Suprapubic skin (tissue), 4 donors: Measurements from ENCODE around the gene PEAK3. TPM values are rescaled to one million over a fixed set of nuclear protein-coding genes. Genes with fewer than 3 reads are reported as not detected.

Experiments
- DNase-seq, 2 donors: peaks; one replicate each; pipeline ENCODE4 v3.0.0-alpha.2; 2019; ENCODE audit warnings: low spot score in 2 of 2
- H3K27ac ChIP-seq: fragments of 200-600 bp; sonication (generic); one replicate; pipeline ENCODE4 v1.5.1; 2019
- H3K27me3 ChIP-seq: fragments of 200-600 bp; sonication (generic); one replicate; pipeline ENCODE4 v1.5.1; 2019
- H3K36me3 ChIP-seq: fragments of 200-600 bp; sonication (generic); one replicate; pipeline ENCODE4 v1.5.1; 2019
- H3K4me1 ChIP-seq: fragments of 200-600 bp; sonication (generic); one replicate; pipeline ENCODE4 v1.5.1; 2019
- H3K4me3 ChIP-seq: fragments of 200-600 bp; sonication (generic); one replicate; pipeline ENCODE4 v1.5.1; 2019; ENCODE audit warnings: mild to moderate bottlenecking
- H3K9me3 ChIP-seq: fragments of 200-600 bp; sonication (generic); one replicate; pipeline ENCODE4 v1.5.1; 2019
- EP300 ChIP-seq: sonication (generic); formaldehyde crosslinking; IDR thresholded peaks from one replicate; pipeline ENCODE4 v1.6.1; 2017; ENCODE audit warnings: antibody characterized with exemption
- POLR2A ChIP-seq, 2 donors: fragments of 450-650 bp; IDR thresholded peaks; one replicate each; pipeline ENCODE4 v1.6.1; 2017; ENCODE audit warnings: antibody characterized with exemption in 2 of 2, mild to moderate bottlenecking in 2 of 2, moderate library complexity in 2 of 2
- POLR2AphosphoS5 ChIP-seq, 3 donors: sonication (generic); formaldehyde crosslinking; IDR thresholded peaks; one replicate each; pipeline ENCODE4 v1.6.1; 2017; ENCODE audit warnings: antibody characterized with exemption in 3 of 3
- WGBS: methylation state at CpG from one replicate; pipeline ENCODE4 v1.1.5; 2018; 5-methylcytosine and 5-hydroxymethylcytosine counted together
- total RNA-seq, 4 donors: library from RNA; depleted of rRNA; stranded (reverse); fragments of >200 nt; gene quantifications; one replicate each; pipeline ENCODE4 v1.1.0, GENCODE V29; 2016
- TF ChIP-seq, protein P1 (sequence below), 2 donors: fragments of 200-600 bp in 1 of 2; fragments of 450-650 bp in 1 of 2; sonication (generic) in 1 of 2; IDR thresholded peaks; one replicate each; pipeline ENCODE4 v1.5.1; 2016 to 2019; ENCODE audit warnings: antibody characterized with exemption in 2 of 2, mild to moderate bottlenecking in 1 of 2, moderate library complexity in 1 of 2

PEAK3 gene
- total RNA-seq, 4 donors from 2014 or later: 0.55 to 1.4 TPM; not detected in 2

DNA sequence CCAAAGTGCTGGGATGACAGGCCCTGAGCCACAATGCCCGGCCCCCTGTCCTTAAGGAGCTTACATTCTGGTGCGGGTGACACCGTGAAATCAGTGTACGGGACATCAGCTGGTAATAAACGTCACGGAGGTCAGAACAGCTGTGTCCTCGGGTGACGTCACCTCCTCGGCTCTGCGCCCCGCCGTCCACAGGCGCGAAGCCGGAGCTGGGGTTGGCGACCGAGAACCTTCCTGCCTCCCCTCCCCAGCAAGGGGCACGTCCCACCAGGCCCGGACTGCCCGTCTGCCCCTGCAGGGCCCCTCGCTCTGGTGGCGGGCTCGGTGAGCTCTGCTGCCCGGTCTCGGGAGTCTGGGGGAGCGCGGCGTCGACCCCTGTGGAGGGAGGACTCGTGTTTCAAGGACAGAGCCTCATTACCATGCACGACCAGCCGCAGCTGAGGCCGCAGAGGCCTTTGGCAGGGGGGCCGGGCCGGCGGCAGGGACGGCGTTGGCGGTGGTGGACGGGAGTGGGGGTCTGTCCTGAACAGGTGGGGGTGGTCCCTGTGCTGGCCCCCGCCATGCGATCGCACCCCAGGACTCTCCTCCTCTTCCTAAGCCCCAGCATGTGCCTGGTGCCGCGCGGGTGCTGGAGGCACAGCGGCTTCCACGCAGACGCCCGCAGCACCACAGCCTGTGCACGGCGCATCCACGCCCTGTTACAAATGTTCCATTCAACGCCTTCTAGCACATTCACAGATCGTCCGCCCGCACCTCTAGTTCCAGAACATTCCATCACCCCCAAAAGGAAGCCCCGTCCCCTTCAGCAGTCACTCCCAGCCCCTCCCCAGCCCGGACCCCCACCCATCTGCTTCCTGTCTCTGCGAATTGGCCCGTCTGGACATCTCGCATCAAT, 20.6 kb upstream of the PEAK3 start:
- no peak overlapping the region for H3K4me3 ChIP-seq
- H3K27ac ChIP-seq: no peak overlapping the region
- no peaks in the 10 kb centered on the region for H3K9me3 ChIP-seq
- TF ChIP-seq, protein P1, sequence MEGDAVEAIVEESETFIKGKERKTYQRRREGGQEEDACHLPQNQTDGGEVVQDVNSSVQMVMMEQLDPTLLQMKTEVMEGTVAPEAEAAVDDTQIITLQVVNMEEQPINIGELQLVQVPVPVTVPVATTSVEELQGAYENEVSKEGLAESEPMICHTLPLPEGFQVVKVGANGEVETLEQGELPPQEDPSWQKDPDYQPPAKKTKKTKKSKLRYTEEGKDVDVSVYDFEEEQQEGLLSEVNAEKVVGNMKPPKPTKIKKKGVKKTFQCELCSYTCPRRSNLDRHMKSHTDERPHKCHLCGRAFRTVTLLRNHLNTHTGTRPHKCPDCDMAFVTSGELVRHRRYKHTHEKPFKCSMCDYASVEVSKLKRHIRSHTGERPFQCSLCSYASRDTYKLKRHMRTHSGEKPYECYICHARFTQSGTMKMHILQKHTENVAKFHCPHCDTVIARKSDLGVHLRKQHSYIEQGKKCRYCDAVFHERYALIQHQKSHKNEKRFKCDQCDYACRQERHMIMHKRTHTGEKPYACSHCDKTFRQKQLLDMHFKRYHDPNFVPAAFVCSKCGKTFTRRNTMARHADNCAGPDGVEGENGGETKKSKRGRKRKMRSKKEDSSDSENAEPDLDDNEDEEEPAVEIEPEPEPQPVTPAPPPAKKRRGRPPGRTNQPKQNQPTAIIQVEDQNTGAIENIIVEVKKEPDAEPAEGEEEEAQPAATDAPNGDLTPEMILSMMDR (IDR thresholded peaks at IDR 0.05): no peak
- no peak for TF ChIP-seq POLR2AphosphoS5 (IDR thresholded peaks at IDR 0.05)
- TF ChIP-seq EP300: no peak
- TF ChIP-seq POLR2A (IDR thresholded peaks at IDR 0.05): no peak
- DNase-seq: peak in 1 of 2 donors; percentile 62
- 32% methylated on average over 23 of the region's 62 CpGs for WGBS
- H3K4me1 ChIP-seq: peaks cover 8% of the 10 kb centered on the region
- peaks cover 48% of the 10 kb centered on the region for H3K27me3 ChIP-seq
- no peaks in the 10 kb centered on the region for H3K36me3 ChIP-seq

DNA sequence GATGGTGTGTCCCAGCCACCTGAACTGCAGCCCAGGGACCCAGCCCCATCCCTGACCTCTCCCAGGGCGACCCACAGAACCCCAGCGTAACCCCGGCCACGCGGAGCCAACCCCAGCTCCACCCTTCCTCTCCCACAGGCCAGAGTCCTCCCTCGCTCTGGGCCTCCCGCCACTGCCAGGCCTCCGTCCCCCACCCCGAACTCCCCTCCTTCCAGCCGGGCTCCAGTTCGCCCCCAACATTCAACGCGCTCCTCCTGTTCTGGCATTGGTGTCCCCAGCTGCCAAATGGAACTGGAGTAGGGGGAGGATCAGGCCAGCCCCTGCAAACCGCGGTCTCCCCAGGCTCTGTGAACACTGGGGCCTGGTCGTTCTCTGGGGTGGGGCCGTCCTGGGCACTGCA, 18.6 kb upstream of the PEAK3 start:
- peaks cover 29% of the 10 kb centered on the region for H3K27me3 ChIP-seq

DNA sequence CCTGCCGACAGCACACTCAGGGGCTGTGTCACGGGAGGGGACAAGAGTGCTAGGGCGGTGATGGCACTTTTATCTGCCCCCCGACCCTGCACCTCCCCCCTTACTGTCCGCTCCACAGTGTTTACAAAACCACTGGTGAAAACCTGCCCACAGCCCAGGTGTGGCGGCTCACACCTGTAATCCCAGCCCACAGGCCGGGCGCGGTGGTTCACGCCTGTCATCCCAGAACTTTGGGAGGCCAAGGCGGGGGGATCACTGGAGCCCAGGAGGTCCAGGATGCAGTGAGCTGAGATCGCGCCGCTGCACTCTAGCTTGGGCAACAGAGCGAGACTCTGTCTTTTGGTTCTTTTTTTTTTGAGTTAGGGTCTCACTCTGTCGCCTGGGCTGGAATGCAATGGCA, 14.2 kb upstream of the PEAK3 start:
- Histone ChIP-seq H3K27ac (no peak overlapping the region), H3K36me3 (peaks cover 4% of the 10 kb centered on the region), H3K4me1 (peaks cover 22% of the 10 kb centered on the region), H3K9me3 (no peaks in the 10 kb centered on the region), H3K27me3 (peaks cover 30% of the 10 kb centered on the region), H3K4me3 (no peak overlapping the region)
- WGBS: 86% methylated on average over 11 of the region's 16 CpGs
- TF ChIP-seq POLR2AphosphoS5 (IDR thresholded peaks at IDR 0.05) (no peak), POLR2A (IDR thresholded peaks at IDR 0.05) (no peak), EP300 (no peak)
- TF ChIP-seq, protein P1 (IDR thresholded peaks at IDR 0.05): no peak
- no peak for DNase-seq

More for the DNA sequence above, 18.6 kb upstream of the PEAK3 start:
- Histone ChIP-seq H3K9me3 (no peaks in the 10 kb centered on the region), H3K4me1 (peaks cover 7% of the 10 kb centered on the region), H3K4me3 (no peak overlapping the region), H3K27ac (no peak overlapping the region), H3K36me3 (no peaks in the 10 kb centered on the region)
- no peak for DNase-seq
- WGBS: 81% methylated on average over 15 of the region's 17 CpGs
- no peak for TF ChIP-seq POLR2A (IDR thresholded peaks at IDR 0.05)

DNA sequence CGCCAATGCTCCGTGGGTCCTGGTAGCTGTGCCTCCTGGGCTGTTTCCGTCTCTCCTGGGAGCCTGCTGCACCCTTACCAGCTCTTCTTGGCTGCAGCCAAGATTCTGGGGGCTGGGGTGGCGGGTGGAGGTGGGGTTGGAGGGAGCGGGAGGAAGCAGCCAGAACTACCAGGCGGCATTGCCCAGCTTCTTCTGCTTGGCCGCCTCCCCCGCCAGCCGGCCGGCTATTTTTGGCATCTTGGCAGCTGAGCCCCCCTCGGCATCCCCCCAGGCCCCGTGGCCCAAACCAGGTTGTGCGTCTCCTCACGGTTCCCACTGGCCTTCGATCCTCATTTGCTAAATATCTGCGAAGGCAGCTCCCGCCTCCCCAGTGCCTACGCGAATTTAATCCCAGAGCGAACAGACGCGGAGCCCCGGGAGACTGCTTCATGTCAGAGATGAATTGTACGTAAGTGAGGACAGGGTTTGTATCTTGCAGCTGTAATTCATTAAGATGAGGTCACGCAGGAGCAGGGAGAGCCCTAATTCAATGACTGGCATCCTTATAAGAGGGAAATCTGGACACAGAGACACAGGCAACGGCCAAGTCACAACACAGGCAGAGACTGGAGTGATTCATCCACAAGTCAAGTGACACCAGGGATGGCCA, 12.8 kb upstream of the PEAK3 start:
- Histone ChIP-seq H3K9me3 (no peaks in the 10 kb centered on the region), H3K36me3 (peaks cover 4% of the 10 kb centered on the region), H3K27me3 (peaks cover 37% of the 10 kb centered on the region), H3K27ac (no peak overlapping the region), H3K4me1 (peaks cover 36% of the 10 kb centered on the region), H3K4me3 (peak overlapping the region; percentile 6)
- 39% methylated on average over 19 of the region's 26 CpGs for WGBS
- TF ChIP-seq POLR2A (IDR thresholded peaks at IDR 0.05) (no peak), EP300 (no peak), POLR2AphosphoS5 (IDR thresholded peaks at IDR 0.05) (no peak)
- TF ChIP-seq, protein P1 (IDR thresholded peaks at IDR 0.05): no peak
- no peak for DNase-seq

DNA sequence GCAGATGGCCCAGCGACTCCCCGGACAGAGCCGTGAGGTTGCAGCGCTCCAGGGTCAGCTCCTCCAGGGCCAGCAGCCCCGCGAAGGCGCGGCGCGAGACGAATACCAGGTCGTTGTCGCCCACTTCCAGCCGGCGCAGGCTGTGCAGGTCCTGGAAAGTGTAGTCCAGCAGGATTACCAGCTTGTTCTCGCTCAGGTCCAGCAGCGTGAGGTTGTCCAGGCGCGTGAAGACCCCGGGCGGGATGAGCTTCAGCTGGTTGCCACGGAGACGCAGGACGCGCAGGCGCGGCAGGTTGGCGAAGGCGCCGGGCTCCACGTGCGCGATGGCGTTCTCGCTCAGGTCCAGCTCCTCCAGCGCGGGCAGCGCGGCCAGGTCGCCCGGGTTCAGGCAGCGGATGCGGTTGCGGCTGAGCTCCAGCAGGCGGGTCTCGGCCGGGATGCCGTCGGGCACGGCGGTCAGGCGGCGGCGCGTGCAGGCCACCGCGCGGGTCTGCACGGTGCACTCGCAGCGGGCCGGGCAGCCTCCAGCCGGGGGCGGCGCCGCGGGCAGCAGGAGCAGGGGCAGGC, 9.3 kb upstream of the PEAK3 start:
- 40% methylated on average over 2 of the region's 67 CpGs for WGBS
- H3K27me3 ChIP-seq: peaks cover 52% of the 10 kb centered on the region
- TF ChIP-seq POLR2AphosphoS5 (IDR thresholded peaks at IDR 0.05) (no peak), POLR2A (IDR thresholded peaks at IDR 0.05) (no peak), EP300 (no peak)
- TF ChIP-seq, protein P1 (IDR thresholded peaks at IDR 0.05): no peak
- H3K9me3 ChIP-seq: no peaks in the 10 kb centered on the region
- H3K27ac ChIP-seq: no peak overlapping the region
- peaks cover 42% of the 10 kb centered on the region for H3K4me1 ChIP-seq
- DNase-seq: no peak
- H3K36me3 ChIP-seq: peaks cover 4% of the 10 kb centered on the region
- peak overlapping the region; percentile 49 for H3K4me3 ChIP-seq
